HG03521 (cell line): Measurements from ENCODE around the gene SLC13A2.
"Not testable (repeated sequence)": the region's sequence is repeated elsewhere in the genome, so short reads cannot be mapped to it uniquely, and the experiment has no call there.

ENCODE experiments used
- ATAC-seq: cut with Tn5 transposase; IDR thresholded peaks from one replicate; pipeline ENCODE4 v1.9.1; 2021; ENCODE audit warnings: mild to moderate bottlenecking, moderate library complexity; ENCODE audit not compliant: unreplicated experiment

Gene SLC13A2

DNA sequence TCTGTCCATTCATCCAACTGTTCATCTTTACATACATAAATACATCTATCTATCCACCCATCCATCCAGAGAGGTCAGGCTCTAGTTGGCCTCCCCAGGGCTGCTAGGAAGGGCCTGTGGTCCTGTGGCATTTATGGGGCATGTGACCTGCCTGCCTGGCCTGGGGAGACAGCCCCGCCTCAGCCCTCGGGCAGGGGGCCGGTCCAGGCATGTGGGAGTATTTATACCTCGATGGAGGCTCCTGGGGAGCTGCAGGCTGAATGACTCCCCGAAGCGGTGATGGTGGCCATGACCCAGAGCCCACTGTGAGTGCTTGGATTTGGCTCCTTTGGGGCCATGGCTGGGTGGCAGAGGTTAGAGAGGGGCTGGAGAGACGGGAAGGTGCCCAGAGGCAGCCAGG is 40.0 kb downstream of the SLC13A2 start:
- no peak for ATAC-seq

DNA sequence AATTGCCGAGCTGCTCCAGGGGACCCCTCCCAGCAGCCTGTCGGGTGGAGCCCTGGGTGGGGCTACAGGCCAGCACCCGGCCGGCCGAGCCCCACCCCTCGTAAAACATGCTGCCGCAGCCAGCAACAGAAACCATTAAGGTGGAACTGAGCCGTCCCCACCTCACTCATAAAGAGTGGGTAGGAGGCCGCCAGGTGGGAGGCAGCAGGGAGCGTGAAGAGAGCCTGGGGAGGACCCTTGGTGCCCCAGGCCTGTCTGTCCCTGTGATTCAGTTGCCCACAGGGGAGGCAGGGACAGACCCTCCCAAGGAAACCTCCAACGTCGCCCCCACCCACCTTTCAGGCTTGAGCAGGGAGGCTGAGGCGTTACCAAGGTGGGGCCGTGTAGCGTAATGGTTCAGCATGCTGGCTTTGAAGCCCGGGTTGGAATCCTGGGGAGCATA is 41.1 kb downstream of the SLC13A2 start:
- ATAC-seq = no peak

DNA sequence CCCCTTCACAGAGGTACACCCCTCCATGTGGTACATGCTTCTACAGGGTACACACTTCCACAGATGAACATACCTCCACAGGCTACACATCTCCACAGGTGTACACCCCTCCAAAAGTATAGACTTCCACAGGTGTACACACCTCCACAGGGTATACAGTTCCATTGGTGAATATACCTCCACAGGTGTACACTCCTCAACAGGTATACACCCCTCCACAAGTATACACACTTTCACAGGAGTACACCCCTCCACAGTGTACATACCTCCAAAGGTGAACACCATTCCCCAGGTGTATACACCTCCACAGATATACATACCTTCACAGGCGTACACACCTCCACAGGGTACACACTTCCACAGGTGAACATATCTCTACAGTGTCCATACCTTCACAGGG is 42.1 kb downstream of the SLC13A2 start:
- no peak for ATAC-seq

DNA sequence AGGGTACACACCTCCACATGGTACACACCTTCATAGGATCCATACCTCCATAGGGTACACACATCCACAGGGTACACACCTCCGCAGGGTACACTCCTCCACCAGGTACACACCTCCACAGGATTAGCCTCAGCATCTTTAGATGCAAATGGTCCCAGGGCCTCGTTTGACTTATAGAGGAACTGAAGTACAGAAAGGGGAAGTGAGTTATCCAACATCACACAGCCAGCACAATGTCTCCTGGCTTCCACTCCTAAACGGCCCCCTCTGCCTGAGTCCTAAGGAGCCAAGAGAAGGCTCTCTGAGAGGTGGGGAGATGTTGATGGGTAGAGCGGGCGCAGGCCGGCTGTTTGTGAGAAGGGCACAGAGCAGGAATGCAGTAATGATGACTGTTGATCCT is 44.7 kb downstream of the SLC13A2 start:
- no peak for ATAC-seq

DNA sequence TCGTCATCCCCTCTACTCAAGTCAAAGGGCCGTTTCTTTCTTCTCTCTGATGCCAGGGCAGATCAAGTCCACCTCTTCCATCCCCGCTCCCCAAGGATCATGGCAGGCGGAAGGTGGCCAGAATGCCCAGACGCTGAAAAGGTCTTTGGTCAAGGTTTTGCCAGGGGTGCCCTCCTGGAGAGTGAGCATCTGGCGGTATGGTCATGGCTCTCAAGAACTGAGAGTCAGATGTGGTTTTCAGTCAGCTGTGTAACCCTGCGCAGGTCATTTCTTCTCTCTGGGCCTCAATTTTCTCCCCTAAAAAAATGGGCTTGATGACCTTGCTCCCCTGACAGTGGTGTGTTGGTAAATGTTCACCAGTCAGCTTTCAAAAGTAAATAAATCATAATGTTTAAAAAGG is 45.1 kb downstream of the SLC13A2 start:
- no peak for ATAC-seq

DNA sequence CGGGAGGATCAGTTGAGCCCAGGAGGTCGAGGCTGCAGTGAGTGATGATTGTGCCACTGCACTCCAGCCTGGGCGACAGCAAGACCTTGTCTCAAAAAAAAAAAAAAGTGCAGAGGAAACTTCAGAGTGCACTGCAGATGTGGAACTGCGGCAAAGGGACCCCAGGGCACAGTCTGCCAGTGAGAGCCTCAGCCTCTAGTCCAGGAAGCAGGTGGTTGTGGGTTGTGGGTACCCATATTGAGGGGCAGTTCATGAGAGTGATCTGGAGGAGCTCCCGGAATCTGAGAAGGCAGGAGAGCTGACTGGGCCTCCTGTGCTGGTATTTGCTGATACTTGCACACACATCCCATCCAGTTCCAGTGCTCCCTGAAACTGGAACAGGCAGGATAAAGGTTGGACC is 45.8 kb downstream of the SLC13A2 start:
- no peak for ATAC-seq

DNA sequence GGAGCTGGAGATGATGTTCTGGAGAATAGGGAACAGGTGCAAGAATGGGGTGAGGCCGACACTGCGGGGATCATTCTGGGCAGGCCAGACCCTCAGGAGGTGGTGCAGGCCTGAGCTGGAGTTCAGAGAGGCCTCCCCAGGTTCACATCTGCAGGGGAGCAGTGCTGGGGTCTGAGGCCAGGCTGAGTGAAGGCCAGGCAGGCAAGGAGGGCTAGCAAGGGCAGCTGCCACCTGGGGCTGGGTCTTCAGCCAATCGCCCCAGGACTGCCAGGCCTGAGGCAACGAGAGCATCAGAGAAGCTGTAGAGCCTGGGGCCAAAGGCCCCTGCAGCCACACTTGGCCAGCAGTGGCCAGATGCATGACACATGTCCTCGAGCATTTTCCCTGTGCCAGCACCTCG is 47.2 kb downstream of the SLC13A2 start:
- ATAC-seq = no peak

DNA sequence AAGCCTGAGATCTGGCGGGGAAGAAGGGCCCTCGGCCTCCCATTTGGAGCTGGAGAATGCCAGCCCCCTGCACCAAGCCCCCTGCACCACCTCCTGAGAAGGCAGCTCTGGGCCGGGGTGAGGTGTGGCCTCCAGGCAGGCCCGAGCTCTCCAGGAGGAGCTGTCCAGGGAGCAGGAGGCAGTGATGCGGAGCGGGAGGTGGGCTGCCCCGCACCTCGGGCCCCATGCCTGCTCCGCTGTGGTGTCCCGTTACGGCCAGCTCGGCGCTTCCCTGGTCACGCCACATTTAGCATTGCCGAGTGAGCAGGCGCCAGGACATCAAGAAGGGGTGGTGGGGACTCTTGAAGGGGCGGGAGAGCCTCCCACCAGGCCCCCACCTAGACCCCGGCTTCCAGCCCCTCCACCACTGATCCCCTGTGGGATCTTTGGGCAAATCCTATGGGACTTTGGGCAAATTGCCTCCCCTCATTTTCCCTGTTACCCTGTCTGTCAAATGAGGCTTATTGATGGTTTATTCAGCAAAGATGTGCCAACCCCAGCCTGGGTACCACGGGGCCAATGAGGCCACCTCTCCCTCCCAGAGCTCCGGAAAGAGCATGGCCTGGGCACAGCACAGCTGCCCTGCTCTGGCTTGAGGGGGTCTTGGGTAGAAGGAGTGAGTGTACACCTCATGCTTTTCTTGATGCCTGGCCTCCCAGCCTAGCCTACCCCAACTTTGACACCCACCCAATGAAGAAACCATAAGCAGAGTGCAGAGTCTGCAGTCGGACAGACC is 48.1 kb downstream of the SLC13A2 start:
- ATAC-seq = no peak

DNA sequence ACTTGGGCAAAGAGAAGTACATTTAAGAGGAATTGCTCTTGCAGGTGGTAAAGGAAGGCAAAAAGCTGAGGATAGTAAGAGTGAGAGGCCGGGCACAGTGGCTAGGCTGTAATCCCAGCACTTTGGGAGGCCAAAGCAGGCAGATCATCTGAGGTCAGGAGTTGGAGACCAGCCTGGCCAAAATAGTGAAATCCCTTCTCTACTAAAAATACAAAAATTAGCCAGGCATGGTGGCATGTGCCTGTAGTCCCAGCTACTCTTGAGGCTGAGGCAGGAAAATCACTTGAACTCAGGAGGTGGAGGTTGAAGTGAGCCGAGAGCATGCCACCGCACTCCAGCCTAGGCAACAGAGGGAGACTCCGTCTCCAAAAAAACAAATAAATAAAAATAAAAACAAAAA is 48.8 kb downstream of the SLC13A2 start:
- ATAC-seq = not testable (repeated sequence)

DNA sequence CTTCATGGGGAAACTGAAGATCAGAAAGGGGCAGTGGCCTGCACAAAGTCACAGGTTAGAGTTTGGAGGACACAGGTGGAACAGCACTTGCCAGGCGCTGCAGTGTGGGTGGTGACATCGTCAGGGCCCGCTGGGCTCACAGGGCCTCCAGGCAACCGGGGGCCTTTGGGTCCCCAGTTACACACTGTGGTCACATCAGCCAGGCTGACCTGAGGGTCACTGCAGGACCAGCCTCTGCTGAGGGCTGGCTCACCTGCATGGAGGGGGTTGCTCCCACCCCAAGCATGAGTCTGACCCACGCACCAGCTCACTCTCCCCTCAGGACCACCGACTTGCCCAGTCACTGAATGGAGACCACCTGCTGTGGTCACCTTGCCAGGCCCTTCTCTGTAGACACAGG is 49.7 kb downstream of the SLC13A2 start:
- no peak for ATAC-seq

DNA sequence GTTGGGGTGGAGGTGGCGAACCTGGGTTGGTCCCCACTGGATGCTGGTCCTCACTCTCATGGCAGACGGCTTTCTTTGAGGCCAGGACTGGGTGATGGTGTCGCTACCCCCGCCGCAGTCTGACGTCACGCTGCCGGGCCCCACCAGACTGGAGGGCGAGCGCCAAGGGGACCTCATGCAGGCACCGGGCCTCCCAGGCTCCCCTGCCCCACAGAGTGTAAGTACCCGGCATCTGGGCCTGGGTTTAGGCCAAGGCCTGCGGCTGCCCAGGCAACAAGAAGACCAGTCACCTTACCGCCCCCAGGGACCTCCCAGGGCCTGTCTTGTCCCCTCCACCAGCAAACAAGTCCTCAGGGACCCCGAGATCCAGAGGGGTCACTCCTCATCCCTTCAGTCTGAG is 50.4 kb downstream of the SLC13A2 start:
- no peak for ATAC-seq

DNA sequence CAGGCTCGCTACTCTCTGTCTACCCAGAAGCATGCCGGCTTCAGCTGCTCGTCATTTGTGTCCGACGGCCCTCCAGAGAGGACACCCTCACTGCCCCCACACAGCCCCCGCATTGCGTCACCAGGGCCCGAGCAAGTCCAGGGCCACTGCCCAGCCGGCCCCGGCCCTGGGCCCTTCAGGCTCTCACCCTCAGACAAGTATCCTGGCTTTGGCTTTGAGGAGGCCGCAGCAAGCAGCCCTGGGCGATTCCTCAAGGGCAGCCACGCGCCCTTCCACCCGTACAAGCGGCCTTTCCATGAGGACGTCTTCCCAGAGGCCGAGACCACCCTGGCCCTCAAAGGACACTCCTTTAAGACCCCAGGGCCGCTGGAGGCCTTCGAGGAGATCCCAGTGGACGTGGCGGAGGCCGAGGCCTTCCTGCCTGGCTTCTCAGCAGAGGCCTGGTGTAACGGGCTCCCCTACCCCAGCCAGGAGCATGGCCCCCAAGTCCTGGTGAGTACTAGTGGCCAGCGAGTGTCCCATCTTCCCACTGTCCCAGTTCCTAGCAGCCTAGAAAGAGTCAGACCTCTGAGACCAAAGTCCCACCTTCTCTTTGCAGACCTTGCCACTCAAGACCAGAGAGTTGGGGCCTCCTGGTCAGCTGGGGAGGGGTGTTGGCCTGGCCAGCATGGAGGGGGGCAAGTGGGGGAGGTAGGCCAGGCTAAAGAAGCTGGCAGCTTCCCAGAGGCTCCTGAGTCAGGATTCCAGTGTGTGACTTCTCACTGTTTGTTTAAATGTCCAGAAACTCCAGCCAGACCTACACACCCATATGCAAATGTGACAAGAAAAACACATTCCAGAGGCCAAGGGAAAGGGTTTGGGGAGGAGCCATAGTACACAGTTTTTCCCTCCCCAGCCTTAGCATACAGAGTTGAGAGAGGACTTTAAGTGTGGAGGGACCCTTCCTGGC is 51.3 kb downstream of the SLC13A2 start:
- ATAC-seq = no peak

DNA sequence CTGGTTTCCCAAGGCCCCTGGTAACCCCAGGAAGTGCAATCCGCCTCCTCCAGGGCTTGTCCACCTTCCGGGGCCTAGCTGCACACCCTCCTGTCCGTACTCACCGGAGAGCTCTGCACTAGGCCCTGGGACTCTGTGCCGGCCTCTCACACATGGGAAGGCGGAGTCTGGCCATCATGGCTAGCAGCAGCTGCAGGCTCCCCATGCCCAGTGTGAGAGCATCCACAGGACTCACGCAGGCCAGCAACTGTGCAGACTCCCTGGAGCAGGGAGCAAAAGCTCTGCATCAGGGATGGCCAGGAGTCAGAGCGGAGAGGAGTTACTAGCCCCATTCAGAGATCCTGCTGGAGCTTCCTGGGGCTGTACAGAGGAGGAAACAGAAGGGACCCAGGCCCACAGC is 52.9 kb downstream of the SLC13A2 start:
- ATAC-seq = no peak

DNA sequence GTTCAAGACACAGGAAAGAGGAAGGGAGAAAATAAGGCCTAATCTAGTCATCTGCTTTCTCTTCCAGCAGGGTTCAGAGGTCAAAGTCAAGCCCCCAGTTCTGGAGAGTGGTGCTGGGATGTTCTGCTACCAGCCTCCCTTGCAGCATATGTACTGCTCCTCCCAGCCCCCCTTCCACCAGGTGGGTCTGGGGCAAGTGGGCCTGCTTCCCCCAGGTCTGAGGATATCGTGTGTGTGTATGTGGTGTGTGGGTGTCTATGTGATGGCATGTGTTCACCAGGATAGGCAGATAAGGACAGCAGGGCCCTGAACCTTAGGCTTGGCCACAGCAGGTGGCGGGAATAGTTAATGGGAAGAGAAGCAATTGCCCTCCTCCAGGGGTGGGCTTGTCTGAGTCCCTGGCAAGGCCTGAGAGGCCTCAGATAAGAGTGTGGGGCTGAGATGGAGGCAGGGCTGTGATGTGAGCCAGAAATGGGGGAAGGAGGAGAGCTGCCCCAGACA is 53.8 kb downstream of the SLC13A2 start:
- ATAC-seq = no peak

DNA sequence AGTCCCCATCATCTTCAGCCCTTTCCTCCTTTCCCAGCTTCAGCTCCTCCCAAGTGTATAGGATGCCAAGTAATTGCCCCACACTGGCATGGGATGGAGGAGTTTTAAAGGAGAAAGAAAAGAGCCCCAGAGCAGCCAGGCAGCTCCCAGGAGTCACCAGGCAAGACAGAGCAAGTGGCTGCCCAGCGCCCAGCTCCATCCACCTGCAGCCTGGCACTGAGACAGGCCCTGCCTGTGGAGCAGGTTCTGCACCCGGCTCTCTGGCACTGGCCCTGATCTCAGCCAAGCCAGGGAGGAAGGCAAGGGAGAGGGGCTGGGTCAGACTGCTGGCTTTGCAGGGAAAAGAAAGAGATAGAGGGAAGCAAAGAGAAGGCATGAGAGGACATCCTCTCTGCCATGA is 54.4 kb downstream of the SLC13A2 start:
- ATAC-seq = no peak

DNA sequence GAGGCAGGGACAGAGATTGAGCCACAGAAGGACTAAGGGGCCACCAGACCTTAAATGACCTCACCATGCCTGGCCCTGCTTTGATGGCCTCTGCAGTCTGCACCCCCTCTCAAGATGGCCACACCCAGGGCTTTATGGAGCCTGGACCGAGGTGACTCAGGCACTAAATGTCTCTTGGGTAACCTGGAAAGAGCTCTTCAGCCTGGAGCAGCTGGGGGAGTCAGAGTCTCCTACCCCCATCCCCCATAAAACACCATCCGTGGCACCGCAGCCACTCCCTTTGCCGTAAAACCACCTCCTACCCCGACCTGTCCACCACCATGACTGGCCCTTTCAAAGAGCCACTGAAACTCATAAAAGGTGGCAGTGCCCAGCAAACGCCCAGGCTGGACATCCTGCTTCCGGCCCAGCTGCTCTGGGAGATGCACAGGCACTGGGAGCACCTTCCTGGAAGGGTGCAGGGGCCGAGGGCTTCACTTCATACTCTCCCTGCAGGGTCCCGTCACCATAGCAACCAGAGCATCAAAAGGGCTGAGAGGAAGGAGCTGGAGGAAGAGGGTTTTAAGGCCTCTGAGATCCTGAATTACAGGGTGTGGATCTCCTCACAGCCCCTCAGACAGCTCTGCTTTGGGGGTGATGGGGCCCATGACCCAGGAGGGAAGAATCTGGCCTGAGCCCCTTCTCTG is 55.0 kb downstream of the SLC13A2 start:
- no peak for ATAC-seq

DNA sequence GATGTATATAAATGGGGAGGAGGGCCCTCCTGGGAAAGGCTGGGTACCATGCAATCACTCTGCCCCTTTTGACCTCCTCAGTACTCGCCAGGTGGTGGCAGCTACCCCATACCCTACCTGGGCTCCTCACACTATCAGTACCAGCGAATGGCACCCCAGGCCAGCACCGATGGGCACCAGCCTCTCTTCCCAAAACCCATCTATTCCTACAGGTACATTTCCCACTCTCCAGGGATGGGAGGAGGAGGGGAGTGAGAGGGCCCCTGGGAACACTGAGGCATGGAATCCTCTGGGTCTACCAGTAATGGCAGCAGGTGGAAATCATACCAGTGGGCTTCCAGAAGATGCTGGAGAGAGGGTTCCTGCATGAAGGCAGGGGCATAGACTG is 55.6 kb downstream of the SLC13A2 start:
- ATAC-seq = no peak

DNA sequence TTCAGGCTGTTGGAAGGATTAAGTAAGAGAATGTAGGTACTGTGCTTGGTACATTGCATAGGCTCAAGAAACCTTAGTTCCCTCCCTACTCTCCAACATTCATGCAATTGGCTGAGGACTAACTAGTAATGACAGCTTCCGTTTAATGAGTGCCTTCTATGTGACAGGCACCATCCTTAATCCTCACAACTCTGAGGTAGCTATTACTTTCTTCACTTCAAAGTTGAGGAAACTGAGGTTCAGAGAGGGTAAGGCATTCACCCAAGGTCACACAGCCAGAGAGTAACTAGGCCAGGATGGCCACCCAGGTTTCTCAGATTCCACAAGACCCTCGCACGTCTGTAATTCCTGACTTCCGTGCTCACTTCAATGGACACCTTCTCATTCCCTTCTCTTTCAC is 56.8 kb downstream of the SLC13A2 start:
- no peak for ATAC-seq

DNA sequence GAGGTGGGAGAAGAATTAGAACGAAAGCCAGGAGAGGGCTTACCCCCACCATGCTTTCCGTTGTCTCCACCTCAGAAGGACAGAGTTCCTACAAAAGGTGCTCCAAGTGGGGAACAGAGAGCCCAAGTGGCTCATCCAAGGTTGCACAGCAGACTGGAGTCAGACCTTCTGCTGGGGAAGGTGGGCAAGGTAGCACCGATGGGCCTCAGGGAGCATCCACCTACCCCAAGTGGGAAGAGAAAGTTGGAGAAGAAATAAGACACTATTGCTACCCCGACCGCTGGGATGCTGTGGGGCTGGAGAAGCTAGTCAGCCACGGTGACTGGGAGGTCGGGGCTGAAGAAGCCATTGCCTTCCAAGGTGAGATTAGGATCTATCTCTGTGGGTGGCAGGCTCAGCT is 57.5 kb downstream of the SLC13A2 start:
- no peak for ATAC-seq

DNA sequence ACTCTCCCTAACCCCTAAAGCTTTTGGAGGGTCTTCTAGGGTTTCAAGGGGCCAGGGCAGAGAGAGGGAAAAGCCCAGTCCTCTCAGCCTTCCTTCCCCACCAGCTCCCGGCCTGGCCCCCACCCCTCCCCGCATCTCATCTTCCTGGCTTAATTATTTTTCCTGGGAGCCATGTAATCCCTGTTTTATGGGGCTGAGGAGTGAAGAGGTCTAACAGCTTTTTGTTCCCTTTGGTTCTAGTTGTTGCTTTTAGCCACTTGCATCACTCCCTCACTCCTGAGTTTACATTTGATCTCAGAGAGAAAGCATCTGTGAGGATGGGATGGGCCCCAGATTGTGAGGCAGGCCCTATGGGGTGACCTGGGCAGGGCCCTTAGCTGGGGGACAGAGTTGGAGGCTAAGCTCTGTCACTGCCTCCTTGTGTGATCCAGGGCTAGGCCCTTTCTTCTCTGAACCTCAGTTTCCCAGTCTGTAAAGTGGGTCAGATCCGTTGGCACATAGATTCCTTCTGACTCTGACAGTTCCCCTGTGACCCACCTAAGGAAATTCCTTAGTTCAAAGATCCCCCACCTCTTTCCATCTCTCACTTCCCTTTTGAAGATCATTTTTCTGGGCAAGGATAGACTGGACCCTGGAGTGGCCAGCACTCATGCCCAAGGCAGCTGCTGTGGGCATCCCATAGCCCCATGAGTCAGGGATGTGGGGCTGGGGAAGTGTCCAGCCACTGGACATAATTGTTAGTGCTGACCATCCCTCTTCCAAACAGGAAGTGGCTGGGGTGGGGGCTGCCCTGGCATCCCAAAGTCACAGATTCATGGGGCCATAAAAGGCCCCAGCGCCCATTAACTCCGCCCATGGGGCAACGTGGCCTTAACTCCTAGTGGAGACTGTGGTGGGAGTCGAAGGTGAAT is 58.9 kb downstream of the SLC13A2 start:
- ATAC-seq = no peak
